Measurements from ENCODE around the gene ROBO1.
"Not testable (repeated sequence)": the region's sequence is repeated elsewhere in the genome, so short reads cannot be mapped to it uniquely, and the experiment has no call there.

ROBO1 gene

DNA sequence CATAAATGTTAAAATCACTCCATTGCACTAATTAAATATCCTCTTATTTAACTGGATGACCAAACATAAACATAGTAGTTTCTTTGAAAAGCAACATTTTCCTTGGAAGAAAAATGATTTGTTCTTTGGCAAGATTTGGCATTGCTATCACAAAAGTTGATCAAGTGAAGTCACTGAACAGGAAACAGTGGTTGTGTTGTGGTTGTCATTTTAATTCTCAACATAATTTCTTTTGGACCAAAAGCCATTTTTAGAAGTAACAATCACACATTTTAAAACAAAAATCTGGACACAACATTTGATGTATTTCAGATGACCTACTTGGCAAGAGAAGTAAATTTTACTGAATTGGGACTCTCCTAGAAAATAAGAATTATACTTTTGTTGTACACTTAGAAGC lies 872.3 kb downstream of the ROBO1 start:
- DNase-seq: no peak

DNA sequence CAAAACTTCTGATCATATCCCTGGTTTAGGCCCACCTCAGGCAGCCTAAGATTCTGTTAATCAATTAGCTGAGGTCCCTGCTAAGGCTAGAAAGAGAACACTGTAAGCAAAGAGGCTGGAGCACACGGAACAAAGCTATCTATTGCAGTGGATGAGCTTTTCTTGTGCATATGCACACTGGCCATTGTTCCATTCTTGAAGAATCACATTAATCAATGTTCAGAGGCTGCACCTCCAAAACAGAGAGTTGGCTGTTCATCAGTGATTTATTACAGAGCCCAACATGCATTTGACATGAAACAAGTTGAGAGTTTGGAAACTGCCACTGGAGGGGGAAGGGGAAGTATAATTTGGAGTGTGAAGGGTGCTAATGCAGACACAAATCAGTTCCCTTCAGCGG lies 873.0 kb downstream of the ROBO1 start:
- DNase-seq: no peak

- DNase-seq: no peak
Observed at GRCh38 chr3:78893161-78893560, 874.6 kb downstream of the ROBO1 start.

GRCh38 chr3:78889348-78889747 lies 878.5 kb downstream of the ROBO1 start:
- no peak for DNase-seq

DNA sequence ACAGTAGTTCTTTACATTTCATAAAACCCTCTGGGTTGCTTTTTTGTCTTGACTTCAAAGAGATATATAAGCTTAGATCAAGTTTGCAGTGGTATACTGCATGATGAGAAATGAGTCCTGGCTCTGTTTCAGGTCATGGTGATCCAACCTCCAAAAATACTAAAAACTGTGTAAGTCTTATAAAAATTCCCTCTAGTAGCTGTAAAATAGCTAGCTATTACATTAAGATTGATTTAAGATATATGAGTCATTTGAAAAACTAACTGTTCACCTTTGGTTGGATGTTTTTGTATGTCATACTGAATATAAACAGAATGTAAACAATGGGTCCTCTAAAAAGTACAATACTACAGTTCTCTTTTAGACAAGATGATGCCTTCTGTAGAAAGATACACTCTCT lies 879.2 kb downstream of the ROBO1 start:
- DNase-seq: no peak

- DNase-seq: peak in 1 of 2 experiments; percentile 12
Observed at GRCh38 chr3:78887547-78888011, 880.2 kb downstream of the ROBO1 start.

- DNase-seq: no peak
Observed at GRCh38 chr3:78887029-78887428, 880.8 kb downstream of the ROBO1 start.

- not testable (repeated sequence) for DNase-seq
Observed at GRCh38 chr3:78884567-78884966, 883.2 kb downstream of the ROBO1 start.

- no peak for DNase-seq
Observed at GRCh38 chr3:78882251-78882650, 885.5 kb downstream of the ROBO1 start.

- DNase-seq: no peak
Observed at GRCh38 chr3:78881501-78881900, 886.3 kb downstream of the ROBO1 start.

- no peak for DNase-seq
Observed at GRCh38 chr3:78880603-78881461, 887.0 kb downstream of the ROBO1 start.

- no peak for DNase-seq
Observed at GRCh38 chr3:78879295-78879860, 888.4 kb downstream of the ROBO1 start.

GRCh38 chr3:78878789-78879188 lies 889.0 kb downstream of the ROBO1 start:
- no peak for DNase-seq

GRCh38 chr3:78878011-78878410 lies 889.8 kb downstream of the ROBO1 start:
- DNase-seq: no peak

GRCh38 chr3:78875851-78876250 lies 891.9 kb downstream of the ROBO1 start:
- DNase-seq: no peak

- DNase-seq: no peak
Observed at GRCh38 chr3:78875436-78875835, 892.4 kb downstream of the ROBO1 start.

GRCh38 chr3:78873641-78874040 lies 894.2 kb downstream of the ROBO1 start:
- DNase-seq: no peak

DNA sequence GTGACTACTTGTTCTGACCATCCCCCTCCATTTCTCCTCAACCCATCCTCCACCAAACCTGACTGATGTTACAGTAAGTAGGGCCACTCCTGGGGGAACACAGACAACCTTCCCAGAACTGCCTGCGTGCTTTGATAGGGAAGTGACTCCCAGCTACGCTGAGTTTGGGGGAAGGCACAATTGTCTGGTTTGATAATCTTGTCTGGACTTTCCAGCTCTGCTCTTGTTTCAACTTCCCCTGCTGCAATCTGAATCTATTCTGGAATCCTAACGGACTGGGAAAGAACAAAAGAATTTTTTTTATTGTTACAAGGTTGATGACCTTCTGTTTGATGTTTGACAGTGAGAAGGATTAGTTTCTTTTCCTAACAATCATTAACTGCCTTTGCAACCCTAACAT lies 895.6 kb downstream of the ROBO1 start:
- no peak for DNase-seq

DNA sequence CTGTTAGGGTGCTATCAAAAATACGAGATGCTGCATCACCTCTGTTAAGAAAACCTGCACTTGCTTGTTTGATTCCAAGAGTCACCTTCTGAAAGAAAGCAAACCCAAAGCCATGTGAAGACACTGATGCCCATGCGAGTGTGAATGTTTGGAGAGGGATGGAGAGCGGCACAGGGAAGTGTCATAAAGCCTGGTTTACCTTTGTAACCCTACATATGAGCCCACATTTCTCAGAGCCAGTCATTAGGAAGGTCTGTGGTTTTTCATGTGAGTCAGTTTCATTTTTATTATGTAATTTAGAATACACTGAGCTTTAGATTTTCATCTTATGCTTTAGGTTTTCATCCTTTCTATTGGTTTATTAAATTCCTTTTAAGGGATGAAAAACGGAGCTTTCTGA lies 896.8 kb downstream of the ROBO1 start:
- DNase-seq: no peak

DNA sequence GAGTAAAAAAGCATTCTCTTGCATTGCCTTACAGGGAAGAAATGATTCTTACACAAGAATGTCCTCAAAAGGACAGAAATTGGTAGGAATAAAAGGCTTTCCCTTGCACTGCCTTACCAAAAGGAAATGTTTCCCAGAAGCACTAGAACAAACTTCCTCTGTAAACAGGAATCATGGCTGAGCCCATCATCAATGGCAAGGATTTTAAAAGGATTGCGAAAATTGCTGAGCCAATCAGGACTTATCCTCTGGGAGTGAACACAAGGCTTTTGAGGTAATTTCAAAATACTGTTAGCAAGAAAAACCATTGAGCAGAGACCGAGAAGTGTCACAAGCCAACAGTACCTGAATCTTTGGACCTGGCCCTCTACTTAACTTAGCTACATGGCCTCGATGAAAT lies 897.3 kb downstream of the ROBO1 start:
- no peak for DNase-seq

- no peak for DNase-seq
Observed at GRCh38 chr3:78868570-78868969, 899.2 kb downstream of the ROBO1 start.

GRCh38 chr3:78867409-78868372 lies 900.1 kb downstream of the ROBO1 start:
- no peak for DNase-seq
